H1 (cell line): ENCODE measurements around the gene QSOX2.

Source experiments
- CTCF ChIP-seq, 3 experiments: IDR thresholded peaks; 1 replicate in 2 of 3; 2 replicates in 1 of 3; pipeline versions ENCODE4 v1.5.1 to v1.6.1; 2011; ENCODE audit warnings: low read length in 3 of 3, mild to moderate bottlenecking in 3 of 3, inconsistent platforms in 2 of 3, low read depth in 1 of 3, moderate library complexity in 1 of 3; ENCODE audit not compliant: insufficient read depth in 1 of 3; ENCODE audit errors: control extremely low read depth in 1 of 3
- E2F6 ChIP-seq: IDR thresholded peaks from 2 replicates; pipeline ENCODE4 v1.6.1; 2012; ENCODE audit warnings: inconsistent platforms
- EGR1 ChIP-seq: IDR thresholded peaks from 2 replicates; pipeline ENCODE4 v1.6.1; 2011; ENCODE audit warnings: low read depth, low read length, borderline replicate concordance
- EZH2 ChIP-seq: fragments of 200-600 bp; sonication (generic); IDR thresholded peaks from 2 replicates; pipeline ENCODE4 v1.7.1; 2012; ENCODE audit warnings: low read depth, mild to moderate bottlenecking, moderate library complexity, low read length, inconsistent platforms; ENCODE audit not compliant: severe bottlenecking
- GABPA ChIP-seq: IDR thresholded peaks from 2 replicates; pipeline ENCODE4 v1.6.1; 2011; ENCODE audit warnings: mild to moderate bottlenecking, low read length, moderate library complexity, borderline replicate concordance; ENCODE audit not compliant: insufficient read depth
- MAFK ChIP-seq: IDR thresholded peaks from 2 replicates; pipeline ENCODE4 v1.6.1; 2012; ENCODE audit warnings: low read depth, mild to moderate bottlenecking, improper control_type of control experiment, low read length
- MAX ChIP-seq: IDR thresholded peaks from 2 replicates; pipeline ENCODE4 v1.6.1; 2012; ENCODE audit warnings: inconsistent platforms
- USF2 ChIP-seq: IDR thresholded peaks from 2 replicates; pipeline ENCODE4 v1.6.1; 2011; ENCODE audit warnings: low read length, improper control_type of control experiment

GRCh38 chr9:136201174-136201573 lies 44.4 kb downstream of the QSOX2 start:
- peak; percentile 60 for TF ChIP-seq EZH2
- no peak for TF ChIP-seq MAFK
- TF ChIP-seq CTCF (IDR thresholded peaks at IDR 0.05; ENCODE audit: control extremely low read depth in 1 of 3, insufficient read depth in 1 of 3, low read depth in 1 of 3, low read length in 3 of 3) = no peak
- no peak for TF ChIP-seq GABPA
- TF ChIP-seq E2F6 = no peak
- TF ChIP-seq MAX = no peak
- no peak for TF ChIP-seq EGR1
- TF ChIP-seq USF2 = no peak
